GM19043 (cell line): ENCODE measurements around the gene FOXP2.

Experiments used
- ATAC-seq: cut with Tn5 transposase; IDR thresholded peaks from one replicate; pipeline ENCODE4 v1.9.1; 2021; ENCODE audit warnings: low read depth; ENCODE audit not compliant: unreplicated experiment

FOXP2 gene

DNA sequence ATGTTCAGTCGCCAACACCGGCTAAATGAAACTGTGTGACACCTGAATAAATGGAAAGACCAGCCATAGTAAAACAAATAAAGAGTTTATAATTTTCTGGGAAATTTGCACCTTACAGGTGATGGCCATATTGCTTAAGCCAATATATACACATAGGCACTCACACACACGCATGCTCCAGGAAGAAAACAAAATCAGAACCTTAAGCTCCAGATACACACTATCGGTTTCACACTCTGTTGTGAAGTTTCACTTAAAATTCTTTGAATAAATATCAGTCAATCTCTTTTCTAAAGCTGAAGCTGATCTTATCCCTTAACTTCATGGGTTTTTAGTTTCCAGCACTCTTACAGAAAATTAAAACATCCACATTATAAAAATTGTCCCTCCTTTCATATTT, 280.6 kb downstream of the FOXP2 start:
- ATAC-seq = no peak

GRCh38 chr7:114700247-114700928, 285.8 kb downstream of the FOXP2 start:
- no peak for ATAC-seq

- ATAC-seq = no peak
These were observed 289.1 kb downstream of the FOXP2 start for GRCh38 chr7:114703677-114704076.

- no peak for ATAC-seq
These were observed 294.0 kb downstream of the FOXP2 start for GRCh38 chr7:114708646-114709045.

DNA sequence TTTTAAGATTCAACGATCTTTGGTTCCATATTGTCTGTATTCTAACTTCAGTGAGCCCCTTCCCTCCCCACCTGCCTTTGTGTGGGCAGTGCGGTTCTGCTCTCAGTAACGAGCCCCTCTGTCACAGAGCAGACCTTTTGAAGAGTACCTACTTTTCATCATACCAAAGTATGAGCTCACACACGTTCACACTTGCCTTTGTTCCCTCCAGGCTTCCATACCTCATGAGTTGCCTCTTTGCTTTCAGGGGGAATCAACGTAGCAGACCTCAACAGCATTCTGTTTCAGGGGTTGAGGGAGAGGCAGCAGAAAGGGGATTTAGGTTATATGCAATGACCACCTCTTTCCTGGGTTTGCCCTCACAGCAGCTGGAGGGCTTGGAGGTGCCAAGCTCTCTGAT, 295.9 kb downstream of the FOXP2 start:
- no peak for ATAC-seq

- no peak for ATAC-seq
These were observed 296.6 kb downstream of the FOXP2 start for GRCh38 chr7:114711241-114711640.

- no peak for ATAC-seq
These were observed 301.3 kb downstream of the FOXP2 start for GRCh38 chr7:114715907-114716306.

DNA sequence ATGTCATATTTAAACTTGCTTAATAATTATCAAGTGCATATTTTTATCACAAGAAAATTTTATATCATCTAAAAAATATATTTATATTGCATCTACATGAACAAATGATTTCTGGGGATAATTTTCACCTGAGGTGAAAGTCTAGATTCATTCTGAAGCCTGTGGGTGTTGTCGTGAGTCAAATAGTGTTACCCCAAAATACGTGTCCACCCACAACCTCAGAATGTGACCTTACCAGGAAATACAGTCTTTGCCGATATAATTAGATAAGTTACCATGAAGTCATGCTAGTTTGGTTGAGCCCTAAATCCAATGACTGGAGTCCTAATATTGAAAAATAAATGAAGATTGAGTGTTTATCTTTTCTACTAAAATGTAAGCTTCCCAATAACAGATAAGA, 304.2 kb downstream of the FOXP2 start:
- ATAC-seq = no peak

DNA sequence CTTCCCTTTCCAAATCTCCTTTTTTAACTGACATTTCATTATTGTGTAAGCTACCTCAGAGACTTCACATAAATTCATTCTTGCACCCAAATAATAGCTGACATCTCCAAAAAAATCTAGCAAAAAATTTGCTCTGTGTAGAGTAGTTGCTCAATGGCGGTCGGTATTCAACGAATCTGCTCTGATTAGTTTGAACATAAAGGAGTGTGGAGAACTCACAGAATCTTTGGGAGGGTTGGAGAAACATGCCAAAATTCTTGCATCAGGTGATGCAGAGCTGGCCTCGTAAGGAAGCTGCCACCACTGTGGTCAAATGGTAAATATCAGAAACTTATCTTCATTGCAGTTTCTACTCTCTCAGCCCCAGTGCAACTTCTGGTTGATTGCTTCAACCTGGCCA, 306.1 kb downstream of the FOXP2 start:
- ATAC-seq = no peak

DNA sequence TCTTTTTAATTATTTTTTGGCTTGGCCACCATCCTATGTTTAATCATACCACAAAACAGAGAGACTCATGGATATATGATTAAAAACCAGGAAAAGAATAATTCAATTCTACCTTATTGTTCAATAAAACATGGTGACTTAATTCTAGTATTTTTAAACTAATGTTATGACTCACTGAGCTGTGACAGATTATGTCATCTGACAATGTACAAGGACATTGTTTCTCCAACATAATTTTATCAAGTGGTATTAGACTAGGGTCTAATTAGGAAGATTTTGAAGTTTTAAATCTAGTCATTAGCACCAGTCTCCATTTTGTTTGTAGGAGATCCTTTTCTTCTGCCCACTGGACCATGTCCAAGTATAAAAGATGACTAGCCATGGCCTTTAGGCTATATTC, 307.9 kb downstream of the FOXP2 start:
- no peak for ATAC-seq

GRCh38 chr7:114723308-114723707, 308.7 kb downstream of the FOXP2 start:
- no peak for ATAC-seq

DNA sequence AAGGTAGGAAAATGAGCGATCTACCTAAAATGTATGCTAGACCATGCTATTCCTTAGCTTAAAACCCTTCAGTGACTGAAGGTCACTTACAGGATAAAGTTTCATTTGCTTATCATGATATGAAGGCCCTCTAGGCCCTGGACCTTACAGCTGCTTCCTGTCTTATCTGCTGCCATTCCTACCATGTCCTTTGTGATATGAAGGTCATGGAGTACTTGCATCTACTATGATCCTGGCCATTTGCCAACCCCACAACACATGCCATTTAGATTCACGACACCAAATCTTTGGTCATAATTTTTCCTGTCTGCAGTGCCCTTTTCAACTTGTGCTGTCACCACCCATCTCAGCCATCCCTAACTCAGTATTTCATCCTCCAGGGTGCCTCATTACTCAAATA, 325.5 kb downstream of the FOXP2 start:
- ATAC-seq = no peak

DNA sequence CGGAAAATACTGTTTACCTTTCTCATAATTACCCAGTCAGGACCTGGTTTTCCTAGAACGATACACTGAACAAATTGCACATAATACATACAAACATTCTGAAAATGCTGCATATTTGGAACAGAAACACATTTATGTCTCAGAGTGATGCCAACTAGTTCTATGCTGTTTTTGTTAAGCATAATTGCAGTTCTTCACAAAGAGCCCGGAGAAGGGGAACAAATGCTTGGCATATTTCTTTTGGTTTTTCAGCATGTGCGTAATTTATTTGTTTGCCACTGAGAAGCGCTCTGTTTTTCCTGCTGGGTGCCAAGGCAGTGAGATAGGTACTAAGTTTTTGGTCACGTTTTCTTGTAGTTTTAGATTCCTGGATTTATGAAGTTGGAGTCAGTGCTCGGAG, 326.3 kb downstream of the FOXP2 start:
- no peak for ATAC-seq

DNA sequence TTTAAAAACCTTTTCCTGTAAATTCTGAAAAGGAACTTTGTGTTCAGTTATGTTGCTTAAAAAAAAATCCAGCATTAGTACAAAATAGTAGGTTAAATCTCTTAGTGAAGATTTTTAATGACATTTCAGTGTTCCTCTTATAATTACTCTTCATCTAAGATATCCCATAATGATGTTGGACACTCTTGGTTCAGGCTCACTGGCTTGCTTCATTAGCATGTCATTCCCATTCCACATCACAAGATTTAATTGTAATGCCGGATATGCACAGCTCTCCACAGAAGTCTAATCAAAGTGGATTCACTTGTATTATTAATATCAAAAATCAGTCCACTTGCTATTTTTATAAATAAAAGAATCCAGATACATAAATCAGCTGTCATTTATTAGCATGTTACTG, 327.3 kb downstream of the FOXP2 start:
- ATAC-seq = no peak
